GM12878 (cell line): ENCODE data around the gene COL18A1. TPM values are rescaled to one million over a fixed set of nuclear protein-coding genes. Genes with fewer than 3 reads are reported as not detected.

Experiments
- BMI1 ChIP-seq: fragments of 450-650 bp; IDR thresholded peaks from 2 replicates; pipeline ENCODE4 v1.6.1; 2016; ENCODE audit warnings: mild to moderate bottlenecking, moderate library complexity, borderline replicate concordance
- DPF2 ChIP-seq: fragments of 450-650 bp; IDR thresholded peaks from 2 replicates; pipeline ENCODE4 v1.6.1; 2017; ENCODE audit warnings: mild to moderate bottlenecking
- FOS ChIP-seq: IDR thresholded peaks from 3 replicates; pipeline ENCODE4 v1.6.1; 2011; ENCODE audit warnings: borderline replicate concordance; ENCODE audit not compliant: insufficient read length; ENCODE audit errors: extremely low read depth
- HCFC1 ChIP-seq: fragments of 150-350 bp; IDR thresholded peaks from 2 replicates; pipeline ENCODE4 v1.6.1; 2014; ENCODE audit warnings: low read length
- HDAC2 ChIP-seq: fragments of 200-600 bp; sonication (generic); IDR thresholded peaks from 2 replicates; pipeline ENCODE4 v1.6.1; 2017
- IRF4 ChIP-seq: IDR thresholded peaks from 2 replicates; pipeline ENCODE4 v1.6.1; 2011; ENCODE audit warnings: low read depth, low read length
- KAT2A ChIP-seq: conservative IDR thresholded peaks from 2 replicates; pipeline ENCODE4 v1.6.1; 2011; ENCODE audit warnings: low read depth, low read length; ENCODE audit not compliant: control insufficient read depth
- LARP7 ChIP-seq: fragments of 450-650 bp; IDR thresholded peaks from 2 replicates; pipeline ENCODE4 v1.6.1; 2017; ENCODE audit warnings: mild to moderate bottlenecking
- MTA3 ChIP-seq: IDR thresholded peaks from 2 replicates; pipeline ENCODE4 v1.6.1; 2012; ENCODE audit warnings: low read length, inconsistent platforms, borderline replicate concordance
- MYB ChIP-seq: fragments of 150-350 bp; IDR thresholded peaks from 2 replicates; pipeline ENCODE4 v1.6.1; 2014; ENCODE audit warnings: mild to moderate bottlenecking, low read depth, low read length, borderline replicate concordance
- PKNOX1 ChIP-seq: fragments of 450-650 bp; IDR thresholded peaks from 2 replicates; pipeline ENCODE4 v1.6.1; 2016; ENCODE audit warnings: mild to moderate bottlenecking
- PRDM15 ChIP-seq: fragments of 450-650 bp; formaldehyde crosslinking; IDR thresholded peaks from 2 replicates; pipeline ENCODE4 v1.4.0; 2020; ENCODE audit warnings: mild to moderate bottlenecking, moderate library complexity
- SKIL ChIP-seq: fragments of 450-650 bp; IDR thresholded peaks from 2 replicates; pipeline ENCODE4 v1.6.1; 2017; ENCODE audit warnings: mild to moderate bottlenecking, low read depth, inconsistent platforms; ENCODE audit not compliant: poor library complexity, severe bottlenecking
- SMAD1 ChIP-seq: fragments of 450-650 bp; IDR thresholded peaks from 2 replicates; pipeline ENCODE4 v1.6.1; 2018; ENCODE audit warnings: mild to moderate bottlenecking, low read depth; ENCODE audit not compliant: partially characterized antibody
- SMARCA5 ChIP-seq: fragments of 450-650 bp; IDR thresholded peaks from 2 replicates; pipeline ENCODE4 v1.6.1; 2017; ENCODE audit warnings: mild to moderate bottlenecking
- SREBF2 ChIP-seq: IDR thresholded peaks from 2 replicates; pipeline ENCODE4 v1.6.1; 2012; ENCODE audit warnings: mild to moderate bottlenecking, low read length
- SUPT20H ChIP-seq: IDR thresholded peaks from 2 replicates; pipeline ENCODE4 v1.6.1; 2011; ENCODE audit warnings: low read depth, mild to moderate bottlenecking, low read length, moderate library complexity, borderline replicate concordance; ENCODE audit not compliant: control insufficient read depth
- TAF1 ChIP-seq: IDR thresholded peaks from 2 replicates; pipeline ENCODE4 v1.6.1; 2011; ENCODE audit warnings: mild to moderate bottlenecking, low read depth, low read length, borderline replicate concordance
- ZBTB4 ChIP-seq: fragments of 450-650 bp; formaldehyde crosslinking; IDR thresholded peaks from 2 replicates; pipeline ENCODE4 v1.4.0; 2022; ENCODE audit warnings: mild to moderate bottlenecking, moderate library complexity
- ZNF24 ChIP-seq: fragments of 450-650 bp; IDR thresholded peaks from 2 replicates; pipeline ENCODE4 v1.6.1; 2017; ENCODE audit warnings: antibody characterized with exemption, mild to moderate bottlenecking
- ZNF622 ChIP-seq: fragments of 450-650 bp; IDR thresholded peaks from 2 replicates; pipeline ENCODE4 v1.6.1; 2017; ENCODE audit warnings: mild to moderate bottlenecking, inconsistent platforms
- polyA plus RNA-seq, 11 experiments: library from polyadenylated mRNA; depleted of rRNA in 4 of 11; unstranded in 6 of 11; stranded (reverse) in 5 of 11; fragments of >200 nt; fragmentation: Nextera tagmentation in 4 of 11; fragmentation: Illumina TruSeq in 1 of 11; extraction: Ambion mirVana in 4 of 11; extraction: Trizol in 1 of 11; gene quantifications; 1 replicate in 1 of 11; 2 replicates in 10 of 11; pipeline versions ENCODE4 v1.2.1 to v1.2.3, GENCODE V29; 2011 to 2016; ENCODE audit warnings: inconsistent platforms in 2 of 11, missing spikeins in 2 of 11, low read depth in 1 of 11
- total RNA-seq, 4 experiments: library from RNA; depleted of rRNA in 3 of 4; stranded (reverse); fragments of >200 nt in 3 of 4; fragmentation: Illumina TruSeq in 1 of 4; extraction: Trizol in 1 of 4; gene quantifications; 2 replicates each; pipeline versions ENCODE4 v1.2.1 to v1.2.3, GENCODE V29; 2013 to 2021

The COL18A1 gene
- total and polyA plus RNA-seq, 10 of the 15 experiments (the other 5 are each of a cell fraction or from before 2014, with no cell fraction given): under 0.01 to 0.49 (median 0.09) TPM; not detected in 3

- TF ChIP-seq PKNOX1 (no peak), FOS (no peak), LARP7 (no peak), SREBF2 (no peak), MYB (no peak), ZNF24 (no peak), SMARCA5 (peak; percentile 66; the same call in 1 of the 2 replicates), ZNF622 (no peak), PRDM15 (CRISPR knock-in tag) (no peak), ZBTB4 (CRISPR knock-in tag) (no peak), SKIL (no peak), HDAC2 (no peak), TAF1 (no peak), HCFC1 (no peak), KAT2A (no peak), SMAD1 (no peak), SUPT20H (no peak), BMI1 (no peak), DPF2 (0 out of 2 replicates have a peak, but pooled peaks have one; percentile 49), IRF4 (no peak), MTA3 (no peak)
These were observed 149.7 kb downstream of the COL18A1 start (continued) for GRCh38 chr21:45554477-45555175.
